Epithelial cell of proximal tubule (primary cell): Measurements from ENCODE around the gene FZD7. TPM values are rescaled to one million over a fixed set of nuclear protein-coding genes. Genes with fewer than 3 reads are reported as not detected.

Source experiments
- DNase-seq: peaks from one replicate; pipeline ENCODE4 v3.0.0-alpha.2; 2011; ENCODE audit warnings: low read depth
- H3K4me3 ChIP-seq: 2 replicates; pipeline ENCODE4 v1.5.1; 2011; ENCODE audit warnings: low read depth, mild to moderate bottlenecking, low read length
- total RNA-seq: library from RNA; depleted of rRNA; stranded (reverse); fragments of >200 nt; gene quantifications from 2 replicates; pipeline ENCODE4 v1.2.3, GENCODE V29; 2015
- TF ChIP-seq, protein P1 (sequence below): conservative IDR thresholded peaks from 2 replicates; pipeline ENCODE4 v1.5.1; 2012; ENCODE audit warnings: low read depth, mild to moderate bottlenecking, low read length

FZD7 gene
- total RNA-seq, 1 donor from 2014 or later = 34.8 TPM

DNA sequence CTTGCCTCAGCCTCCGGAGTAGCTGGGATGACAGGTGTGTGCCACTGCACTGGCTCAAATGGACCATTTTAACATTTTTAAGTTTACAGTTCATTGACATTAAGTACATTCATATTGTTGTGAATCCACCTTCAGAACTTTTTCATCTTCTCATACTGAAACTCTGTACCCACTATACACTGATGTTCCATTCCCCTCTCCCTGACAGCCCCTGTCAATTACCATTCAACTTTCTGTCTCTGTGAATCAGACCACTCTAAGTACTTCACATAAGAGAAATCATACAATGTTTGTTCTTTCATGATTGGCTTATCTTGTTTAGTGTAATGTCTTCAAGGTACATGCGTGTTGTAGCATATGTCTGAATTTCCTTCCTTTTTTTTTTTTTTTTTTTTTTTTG lies 37.5 kb downstream of the FZD7 start:
- no peak overlapping the region for H3K4me3 ChIP-seq
- DNase-seq = no peak
- TF ChIP-seq, protein P1, sequence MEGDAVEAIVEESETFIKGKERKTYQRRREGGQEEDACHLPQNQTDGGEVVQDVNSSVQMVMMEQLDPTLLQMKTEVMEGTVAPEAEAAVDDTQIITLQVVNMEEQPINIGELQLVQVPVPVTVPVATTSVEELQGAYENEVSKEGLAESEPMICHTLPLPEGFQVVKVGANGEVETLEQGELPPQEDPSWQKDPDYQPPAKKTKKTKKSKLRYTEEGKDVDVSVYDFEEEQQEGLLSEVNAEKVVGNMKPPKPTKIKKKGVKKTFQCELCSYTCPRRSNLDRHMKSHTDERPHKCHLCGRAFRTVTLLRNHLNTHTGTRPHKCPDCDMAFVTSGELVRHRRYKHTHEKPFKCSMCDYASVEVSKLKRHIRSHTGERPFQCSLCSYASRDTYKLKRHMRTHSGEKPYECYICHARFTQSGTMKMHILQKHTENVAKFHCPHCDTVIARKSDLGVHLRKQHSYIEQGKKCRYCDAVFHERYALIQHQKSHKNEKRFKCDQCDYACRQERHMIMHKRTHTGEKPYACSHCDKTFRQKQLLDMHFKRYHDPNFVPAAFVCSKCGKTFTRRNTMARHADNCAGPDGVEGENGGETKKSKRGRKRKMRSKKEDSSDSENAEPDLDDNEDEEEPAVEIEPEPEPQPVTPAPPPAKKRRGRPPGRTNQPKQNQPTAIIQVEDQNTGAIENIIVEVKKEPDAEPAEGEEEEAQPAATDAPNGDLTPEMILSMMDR = no peak

DNA sequence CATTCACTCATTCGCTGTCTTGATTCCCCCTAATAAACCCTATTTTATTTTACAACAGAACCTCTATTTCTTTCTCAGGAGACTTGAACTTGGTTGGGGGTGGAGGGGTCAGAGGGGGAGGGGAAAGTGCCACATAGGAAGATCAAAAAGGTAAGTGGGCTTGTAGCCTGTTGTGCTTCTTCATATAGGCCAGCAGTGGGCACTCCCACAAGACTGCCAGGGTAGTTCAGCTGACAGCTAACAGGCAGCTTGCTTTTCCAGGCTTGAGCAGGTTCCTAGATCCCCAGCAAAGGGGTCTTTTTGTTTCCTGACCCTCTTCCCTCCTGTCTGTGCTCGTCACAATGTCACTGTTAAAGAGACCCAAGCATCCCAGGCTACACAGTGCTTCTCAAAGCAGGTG lies 38.6 kb downstream of the FZD7 start:
- TF ChIP-seq, protein P1 = peak; percentile 53
- DNase-seq = no peak

DNA sequence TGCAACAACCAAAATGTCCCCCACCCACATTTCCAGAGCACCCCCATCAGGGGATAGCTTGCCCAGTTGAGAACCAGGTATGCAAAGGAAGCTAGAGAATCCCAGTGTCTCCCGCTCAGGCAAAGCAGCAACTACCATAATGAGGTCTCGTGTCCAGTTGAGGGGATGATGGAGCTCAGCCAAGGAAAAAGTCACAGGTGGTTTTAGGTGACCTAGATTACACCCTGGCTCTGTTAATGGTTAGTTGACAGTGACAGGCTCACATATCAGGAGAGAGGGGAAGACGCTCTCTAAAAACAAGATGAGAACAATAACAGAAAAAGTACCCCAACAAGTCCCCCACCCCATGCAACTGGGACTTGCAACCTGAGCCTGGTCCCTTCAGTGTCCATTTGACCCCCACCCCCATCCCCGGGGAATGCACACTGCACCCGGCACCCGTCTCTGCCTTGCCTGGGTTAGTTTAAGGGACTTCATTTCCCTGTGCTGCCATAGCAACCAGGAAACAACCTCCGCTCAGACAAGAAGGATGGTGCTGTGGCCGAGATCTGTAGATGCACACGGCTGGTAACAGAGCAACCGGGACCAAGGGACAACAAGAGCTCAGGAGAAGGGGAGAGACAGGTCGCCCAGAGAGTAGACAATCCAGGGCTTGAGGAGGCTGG lies 39.2 kb downstream of the FZD7 start, which contains the start of gene KIAA2012:
TSS of gene KIAA2012 (plus strand) at position 519 of the 665 bp plus-strand sequence. CDS start 373 bp downstream, outside the sequence.
- no peak for DNase-seq
- TF ChIP-seq, protein P1 = no peak
- no peak within 1 kb of the TSS for H3K4me3 ChIP-seq

More for the DNA sequence above, 38.6 kb downstream of the FZD7 start:
- no peak overlapping the region for H3K4me3 ChIP-seq

DNA sequence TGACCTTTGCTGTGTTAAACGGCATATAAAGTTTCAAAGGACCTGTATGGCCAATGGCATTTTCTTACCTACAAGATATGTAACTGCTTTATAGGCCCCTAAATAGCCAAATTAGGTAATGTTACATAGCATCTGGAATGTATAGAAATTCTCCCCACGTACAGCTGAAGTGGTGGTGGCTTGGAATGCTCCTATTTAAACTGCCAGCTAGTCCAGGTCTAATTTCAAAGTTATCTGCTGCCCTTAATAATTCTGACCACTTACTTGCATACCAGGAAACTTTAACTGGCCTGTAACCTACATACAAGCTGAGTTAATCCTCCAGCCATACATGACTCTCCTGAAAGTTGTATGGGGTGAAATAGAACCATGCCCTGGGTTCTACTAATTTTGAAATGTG lies 40.7 kb downstream of the FZD7 start:
- TF ChIP-seq, protein P1 = no peak
- no peak for DNase-seq
- no peak overlapping the region for H3K4me3 ChIP-seq

DNA sequence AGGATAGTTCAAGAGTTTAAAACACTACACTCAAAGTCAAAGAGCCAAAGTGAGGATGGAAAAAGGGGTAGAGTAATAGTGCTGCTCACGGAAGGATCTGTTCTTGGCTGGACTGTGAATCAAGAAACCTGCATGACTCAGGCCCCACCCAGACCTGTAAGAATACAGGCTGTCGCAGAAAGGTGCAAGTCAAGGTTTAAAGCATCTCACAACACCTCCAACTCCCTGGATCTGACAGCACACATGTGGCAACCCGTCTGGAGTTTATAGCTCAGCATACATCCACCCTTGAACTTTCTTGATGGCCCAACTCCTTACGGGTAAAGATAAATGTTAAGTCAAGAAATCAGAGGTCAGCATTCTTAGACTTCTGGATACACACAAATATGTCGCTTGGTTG lies 45.7 kb downstream of the FZD7 start:
- no peak overlapping the region for H3K4me3 ChIP-seq
- DNase-seq = no peak
- TF ChIP-seq, protein P1 = no peak

DNA sequence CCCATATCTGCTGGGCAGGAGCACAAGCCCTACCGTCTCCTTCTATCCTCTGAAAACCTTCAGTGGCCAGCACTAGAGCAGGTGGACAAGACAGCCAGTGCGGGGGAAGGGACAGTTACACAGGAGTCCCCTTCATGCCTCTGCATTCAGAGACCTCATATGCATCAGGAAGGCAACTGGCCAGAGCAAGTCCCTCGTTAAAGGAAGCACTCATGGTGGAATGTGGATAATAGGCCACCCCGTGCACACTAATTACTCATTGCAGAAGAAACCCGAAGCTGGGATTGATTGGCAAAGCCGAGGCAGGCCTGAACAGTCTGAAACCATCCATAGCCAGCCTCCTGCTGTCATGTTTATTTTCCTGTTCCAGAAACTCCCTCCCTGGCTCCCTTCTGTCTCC lies 50.6 kb downstream of the FZD7 start:
- DNase-seq = no peak
- TF ChIP-seq, protein P1 = no peak
- H3K4me3 ChIP-seq = no peak overlapping the region

Other genes with a start within 250 kb of the FZD7 start
- gene CDK15, start 227.3 kb upstream of the FZD7 start, total RNA-seq = 2.3 and 6.4 TPM in 2 replicates
- not detected in 2 replicates for gene KIAA2012, start 39.4 kb downstream of the FZD7 start, total RNA-seq
- gene SUMO1, start 204.7 kb downstream of the FZD7 start, total RNA-seq = 121 and 129 TPM in 2 replicates
- gene NOP58, start 231.9 kb downstream of the FZD7 start, total RNA-seq = 79.0 and 96.7 TPM in 2 replicates